ENCODE results near the gene MRPS34.
A peak's percentile ranks its signal among the peaks of the same experiment; 100 is the strongest.

The MRPS34 gene

GRCh38 chr16:1782408-1783264 lies 9.7 kb upstream of the MRPS34 start, which contains the start of the genes NUBP2 and SPSB3:
Gene NUBP2 (plus strand): TSS chr16:1782960. CDS start chr16:1783021, 61 bp downstream.
Gene SPSB3 (minus strand): TSS chr16:1782571. CDS start chr16:1781483, 1,088 bp downstream.
- DNase-seq (ENCODE audit: low read depth in 2 of 2): peak; percentile 96 to 99

DNA sequence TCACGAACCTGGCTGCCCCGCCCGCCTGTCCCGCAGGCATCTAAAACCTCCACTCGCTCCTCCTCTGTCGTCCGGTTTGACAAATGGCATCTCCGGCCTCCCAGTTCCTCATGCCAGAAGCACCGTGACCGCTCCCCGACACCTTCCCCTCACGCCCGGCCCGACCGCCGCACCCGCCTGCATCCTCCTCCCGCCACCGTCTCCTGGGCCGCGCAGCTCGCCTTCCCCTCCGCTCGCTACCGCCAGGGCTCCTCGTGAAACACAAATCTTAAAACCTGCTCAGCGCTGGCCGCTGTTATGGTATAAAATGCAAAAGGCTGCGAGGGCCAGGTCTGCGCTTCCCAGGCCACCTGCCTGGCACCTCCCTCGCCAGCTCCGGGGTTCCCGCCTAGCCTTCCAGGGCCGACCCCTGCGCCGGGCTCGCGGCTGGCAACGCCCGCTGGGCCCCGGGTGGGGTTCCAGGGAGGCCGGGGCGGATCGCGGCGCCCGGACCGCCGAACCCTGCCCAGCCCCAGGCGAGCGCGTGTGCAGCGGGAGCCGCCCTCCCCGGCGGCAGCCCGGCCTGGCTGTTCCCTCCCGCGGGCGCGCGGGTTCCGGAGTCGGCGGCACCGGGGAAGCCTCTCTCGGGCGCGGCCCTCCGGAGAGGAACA lies 8.9 kb upstream of the MRPS34 start:
- no peak for DNase-seq (ENCODE audit: low read depth in 2 of 2)

DNA sequence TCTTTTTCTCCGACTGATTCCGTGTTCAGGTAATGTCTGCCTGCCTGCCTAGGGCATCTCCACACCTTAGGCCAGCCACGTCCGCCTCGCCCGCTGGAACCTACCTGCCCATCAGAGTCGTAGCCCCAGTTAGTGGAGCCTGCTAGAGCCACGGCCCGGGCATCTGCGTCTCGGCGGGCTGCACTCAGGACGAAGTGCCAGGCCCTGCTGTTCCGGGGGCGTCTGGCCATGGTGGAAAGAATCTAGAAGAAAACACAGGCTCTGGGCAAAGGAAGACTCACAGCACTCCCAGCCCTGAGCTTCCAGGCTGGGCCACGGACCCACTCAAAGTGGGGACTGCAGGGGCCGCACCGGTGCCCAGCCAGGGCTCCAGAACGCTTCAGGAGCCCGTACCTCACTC lies 8.3 kb upstream of the MRPS34 start:
- DNase-seq (ENCODE audit: low read depth in 2 of 2): no peak

DNA sequence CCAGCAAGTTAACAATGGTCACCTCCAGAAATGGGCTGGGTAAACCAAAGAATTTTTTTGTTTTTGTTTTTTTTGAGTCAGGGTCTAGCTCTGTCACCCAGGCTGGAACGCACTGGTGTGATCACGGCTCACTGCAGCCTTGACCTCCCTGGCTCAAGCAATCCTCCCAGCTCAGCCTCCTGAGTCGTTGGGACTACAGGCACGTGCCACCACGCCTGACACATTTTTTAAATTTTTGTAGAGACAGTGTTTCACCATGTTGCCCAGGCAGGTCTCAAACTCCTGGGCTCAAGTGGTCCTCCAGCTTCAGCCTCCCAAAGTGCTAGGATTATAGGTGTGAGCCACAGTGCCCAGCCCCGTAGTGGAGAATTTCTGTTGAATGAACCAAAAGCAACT lies 7.7 kb upstream of the MRPS34 start:
- DNase-seq (ENCODE audit: low read depth in 2 of 2): no peak

DNA sequence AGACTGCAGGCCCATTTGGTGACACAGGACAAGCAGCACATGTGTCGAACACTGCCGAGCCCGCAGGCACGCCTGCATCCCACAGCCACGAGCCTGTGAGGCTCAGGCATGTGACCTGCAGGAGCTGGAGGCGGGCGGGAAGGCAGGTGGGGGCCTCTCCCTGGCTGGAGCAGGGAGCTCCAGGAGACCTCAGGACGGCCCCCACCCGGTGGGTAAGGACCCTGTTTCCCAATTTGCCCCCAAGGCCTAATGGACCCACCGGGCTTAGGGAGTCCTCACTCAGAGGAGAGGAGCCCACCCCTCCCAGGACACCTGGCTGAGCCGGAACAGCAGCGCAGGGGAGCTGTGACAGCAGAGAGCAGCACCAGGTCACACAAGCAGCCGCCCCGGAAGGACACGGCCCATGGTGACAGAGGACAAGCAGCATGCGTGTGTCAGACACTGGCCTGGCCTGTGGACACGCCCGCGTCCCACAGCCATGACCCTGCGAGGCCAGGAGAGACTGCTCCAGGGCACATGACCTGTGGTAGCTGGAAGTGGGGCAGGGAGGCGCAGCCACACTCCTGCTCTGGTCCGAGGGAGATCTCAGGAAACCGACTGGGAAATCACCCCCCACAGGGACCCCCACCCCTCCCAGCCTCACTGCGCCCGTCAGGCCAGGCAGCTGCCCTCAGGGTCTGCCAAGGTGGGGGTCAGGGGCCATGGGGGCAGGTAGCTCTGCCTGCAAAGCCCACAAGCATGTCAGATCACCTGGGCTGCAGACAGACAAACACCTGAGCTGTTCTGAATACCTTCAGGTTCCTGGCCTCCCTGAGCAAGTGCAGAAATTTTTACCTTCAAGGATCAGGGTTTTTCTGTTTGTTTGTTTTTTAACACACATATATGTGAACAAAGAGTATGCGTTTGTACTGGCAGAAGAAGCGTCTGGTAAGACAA lies 7.1 kb upstream of the MRPS34 start:
- no peak for DNase-seq (ENCODE audit: low read depth in 2 of 2)

GRCh38 chr16:1779234-1779701 lies 6.3 kb upstream of the MRPS34 start:
- DNase-seq (ENCODE audit: low read depth in 2 of 2): no peak

DNA sequence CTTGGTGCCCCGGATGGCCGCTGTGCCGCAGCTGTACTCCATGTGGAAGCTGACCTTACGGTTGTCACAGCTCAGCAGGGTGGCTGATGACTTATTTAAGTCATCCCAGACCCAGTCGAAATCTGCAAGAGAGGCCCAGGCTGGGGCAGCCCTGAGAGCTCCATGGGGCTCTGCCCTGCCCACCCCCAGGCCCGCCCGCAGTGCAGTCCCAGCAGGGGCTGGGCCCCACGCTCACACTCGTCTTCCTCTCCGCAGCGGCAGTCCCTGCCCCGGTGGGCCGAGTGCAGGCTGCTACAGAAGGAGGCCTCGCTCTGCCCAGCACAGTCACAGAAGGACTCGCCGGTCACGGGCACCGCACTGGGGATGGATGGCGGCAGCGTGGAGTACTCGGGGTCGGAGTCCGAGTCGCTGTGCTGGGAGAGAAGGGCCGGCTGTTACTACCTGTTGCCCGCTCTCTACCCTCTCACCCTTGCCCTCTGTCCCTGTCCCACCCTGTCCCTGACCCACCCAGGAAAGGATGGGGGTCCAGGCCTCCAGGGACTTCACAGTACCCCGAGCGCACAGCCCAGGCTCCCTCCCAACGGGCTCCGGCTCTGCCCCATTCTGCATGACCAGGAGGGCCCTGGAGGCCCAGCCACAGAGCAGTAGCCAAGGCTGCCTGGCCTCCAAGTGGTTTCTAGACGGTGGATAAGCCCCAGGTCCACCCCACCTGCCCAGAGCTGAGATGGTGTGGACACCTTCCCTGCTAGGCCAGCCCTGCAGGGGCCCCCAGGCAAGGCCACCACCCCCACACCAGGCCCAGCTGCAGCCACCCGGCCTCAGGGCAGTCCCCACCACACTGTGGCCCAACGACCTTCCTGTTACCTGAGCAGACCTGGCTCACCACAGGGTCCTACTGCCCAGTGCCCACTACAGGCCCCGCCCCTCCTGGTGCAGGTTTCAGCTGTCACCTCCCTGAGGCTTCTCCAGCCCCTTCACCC lies 5.6 kb upstream of the MRPS34 start:
- no peak for DNase-seq (ENCODE audit: low read depth in 2 of 2)

DNA sequence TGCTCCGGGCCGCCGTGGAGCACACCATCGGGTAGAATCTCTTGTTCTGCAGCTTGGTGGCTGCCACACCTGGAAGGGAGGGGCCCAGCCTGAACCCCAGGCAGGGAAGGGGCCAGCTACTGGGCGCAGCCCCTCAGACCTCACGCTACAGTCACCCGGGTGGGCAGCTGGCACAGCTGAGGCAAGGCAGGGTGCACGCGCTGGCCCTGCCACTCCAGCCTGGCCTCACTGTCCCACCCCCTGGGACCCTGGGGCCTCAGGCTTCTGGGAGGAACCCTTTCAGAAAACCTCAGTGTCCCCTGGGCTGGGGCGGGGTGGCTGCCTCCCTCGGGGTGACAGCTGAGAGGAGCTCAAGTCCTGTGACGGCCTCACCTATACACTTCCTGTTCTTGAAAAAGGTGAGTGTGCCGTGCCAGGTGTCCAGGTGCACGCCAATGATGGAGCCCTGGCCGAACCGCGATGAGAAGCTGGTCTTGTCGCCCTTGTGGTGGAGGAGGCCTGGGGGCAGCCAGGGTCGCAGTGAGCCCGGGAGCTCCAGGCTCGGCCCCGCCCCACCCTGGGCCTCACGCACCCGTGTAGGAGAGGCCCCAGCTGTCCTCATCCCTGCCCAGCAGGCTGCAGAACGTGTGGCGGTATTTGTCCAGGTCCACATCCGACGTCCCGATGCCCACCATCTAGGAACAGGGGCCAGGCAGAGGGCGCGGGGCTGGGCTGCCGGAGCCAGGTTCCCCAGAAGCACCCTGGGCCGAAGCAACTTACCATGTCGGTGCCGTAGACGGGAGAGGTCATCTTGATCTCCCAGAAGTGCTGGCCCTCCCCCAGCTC lies 4.7 kb upstream of the MRPS34 start:
- no peak for DNase-seq (ENCODE audit: low read depth in 2 of 2)

- no peak for DNase-seq (ENCODE audit: low read depth in 2 of 2)
These were observed 4.0 kb upstream of the MRPS34 start for GRCh38 chr16:1776991-1777374.

DNA sequence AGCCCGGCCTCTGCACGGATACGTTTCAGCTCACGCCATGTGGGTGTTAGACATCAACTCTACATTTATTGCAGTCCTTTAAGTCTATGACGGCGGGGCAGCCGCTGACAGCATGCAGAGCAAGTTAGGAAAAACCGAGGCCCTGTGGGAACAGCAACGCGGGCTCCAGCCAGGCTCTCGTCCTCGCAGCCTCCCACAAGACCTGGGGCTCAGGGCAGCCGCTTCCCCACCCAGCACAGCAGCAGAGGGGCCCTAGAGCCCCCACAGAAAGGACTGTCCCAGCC lies 3.7 kb upstream of the MRPS34 start:
- no peak for DNase-seq (ENCODE audit: low read depth in 2 of 2)

DNA sequence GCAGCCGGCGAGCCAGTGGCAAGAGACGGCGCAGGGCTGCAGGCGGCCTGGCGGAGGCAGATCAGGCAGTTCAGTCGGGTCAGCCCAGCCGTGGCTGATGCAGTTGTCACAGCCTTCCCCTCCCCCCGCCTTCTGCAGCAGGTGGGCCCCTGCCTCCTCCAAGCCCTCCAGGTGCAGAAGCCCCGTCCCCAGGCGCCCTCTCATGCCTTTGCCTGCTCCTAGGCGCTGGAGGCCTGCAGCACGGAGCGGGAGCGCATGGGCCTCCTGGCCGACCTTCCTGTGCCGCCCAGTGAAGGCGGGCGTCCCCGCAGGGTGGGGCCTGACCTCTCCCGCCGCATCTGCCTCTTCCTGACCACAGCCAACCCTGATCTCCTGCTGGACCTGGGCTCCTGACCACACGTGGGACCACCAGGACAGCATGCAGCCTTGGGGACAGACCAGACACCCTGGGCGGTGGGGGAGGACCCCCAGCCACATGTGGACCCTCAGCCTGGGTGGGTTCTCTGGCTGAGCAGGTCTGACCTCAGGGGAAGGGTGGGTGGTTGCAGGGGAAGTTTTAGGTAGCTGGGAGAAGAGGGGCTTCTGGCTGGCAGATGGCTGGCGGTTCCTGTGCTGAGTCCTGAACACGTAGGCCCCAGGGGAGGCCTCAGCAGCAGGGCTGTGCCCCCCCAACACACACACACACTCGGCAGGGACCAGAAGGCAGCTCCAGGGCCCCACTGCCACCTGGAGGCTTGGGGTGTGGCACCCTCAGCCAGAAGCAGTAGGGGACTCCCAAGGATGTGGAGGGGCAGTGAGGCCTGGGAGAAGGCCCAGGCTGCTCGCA lies 3.1 kb upstream of the MRPS34 start:
- no peak for DNase-seq (ENCODE audit: low read depth in 2 of 2)

GRCh38 chr16:1775006-1775845 lies 2.3 kb upstream of the MRPS34 start:
- no peak for DNase-seq (ENCODE audit: low read depth in 2 of 2)

GRCh38 chr16:1774448-1774780 lies 1.5 kb upstream of the MRPS34 start:
- DNase-seq (ENCODE audit: low read depth in 2 of 2): no peak

DNA sequence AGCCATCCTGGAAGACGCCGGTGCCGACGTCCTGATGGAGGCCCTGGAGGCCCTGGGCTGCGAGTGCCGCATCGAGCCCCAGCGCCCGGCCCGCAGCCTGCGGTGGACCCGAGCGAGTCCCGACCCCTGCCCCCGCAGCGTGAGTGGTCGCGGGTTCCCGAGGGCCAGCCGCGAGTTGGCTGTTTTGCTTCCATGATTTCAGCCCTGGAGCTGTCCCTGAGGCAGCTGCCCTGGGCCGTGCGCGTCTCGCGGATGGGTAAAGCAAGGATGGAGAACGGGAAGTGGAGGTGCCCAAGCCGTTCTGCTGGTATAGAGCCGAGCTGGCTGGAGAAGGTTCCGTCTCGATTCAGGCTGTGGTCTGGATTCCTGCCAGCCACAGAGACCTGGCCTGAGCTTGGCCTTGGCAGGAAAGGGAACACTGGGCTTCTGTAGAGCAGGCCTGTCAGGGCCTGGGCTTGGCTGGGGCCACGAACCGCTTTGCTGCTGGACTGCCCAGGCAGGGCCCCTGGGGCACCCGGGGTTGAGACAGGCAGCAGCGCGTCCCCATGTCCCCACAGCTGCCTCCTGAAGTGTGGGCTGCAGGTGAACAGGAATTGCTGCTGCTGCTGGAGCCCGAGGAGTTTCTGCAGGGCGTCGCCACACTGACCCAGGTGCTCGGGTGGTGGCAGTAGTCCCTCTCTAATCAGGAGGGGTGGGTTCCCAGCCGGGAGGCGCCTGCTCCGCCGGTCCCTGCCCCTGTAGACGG lies 941 bp upstream of the MRPS34 start:
- no peak for DNase-seq (ENCODE audit: low read depth in 2 of 2)

DNA sequence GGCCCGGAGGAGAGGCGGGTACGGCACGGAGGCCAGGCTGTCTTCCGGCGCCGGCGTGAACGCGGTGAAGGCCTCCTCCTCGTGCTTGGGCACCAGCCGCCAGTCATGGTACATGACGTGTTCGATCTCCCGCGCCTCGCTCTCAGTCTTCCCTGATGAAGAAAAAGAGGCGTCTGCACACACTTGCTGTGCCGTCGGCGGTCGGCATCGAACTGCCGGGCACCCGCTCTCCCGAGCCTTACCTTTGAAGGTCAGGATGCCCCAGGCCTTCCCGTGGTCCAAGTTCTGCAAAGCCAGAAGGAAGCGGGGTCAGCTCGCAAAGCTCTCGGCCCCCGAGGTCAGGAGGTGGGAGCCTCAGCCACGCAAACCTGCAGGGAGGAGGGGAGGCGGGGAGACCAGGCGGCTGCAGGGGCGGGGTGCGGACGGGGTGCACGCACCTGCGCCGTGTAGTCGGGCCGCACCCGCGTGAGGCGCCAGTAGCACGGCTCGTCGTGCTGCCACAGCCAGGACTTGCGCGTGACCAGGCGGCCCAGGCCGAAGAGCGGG lies 499 bp downstream of the MRPS34 start, which contains the start of gene EME2:
EME2 (plus strand) TSS at position 449 of the 546 bp plus-strand sequence. CDS start 418 bp downstream, outside the sequence.
- DNase-seq (ENCODE audit: low read depth in 2 of 2): peak; percentile 25 to 41

DNA sequence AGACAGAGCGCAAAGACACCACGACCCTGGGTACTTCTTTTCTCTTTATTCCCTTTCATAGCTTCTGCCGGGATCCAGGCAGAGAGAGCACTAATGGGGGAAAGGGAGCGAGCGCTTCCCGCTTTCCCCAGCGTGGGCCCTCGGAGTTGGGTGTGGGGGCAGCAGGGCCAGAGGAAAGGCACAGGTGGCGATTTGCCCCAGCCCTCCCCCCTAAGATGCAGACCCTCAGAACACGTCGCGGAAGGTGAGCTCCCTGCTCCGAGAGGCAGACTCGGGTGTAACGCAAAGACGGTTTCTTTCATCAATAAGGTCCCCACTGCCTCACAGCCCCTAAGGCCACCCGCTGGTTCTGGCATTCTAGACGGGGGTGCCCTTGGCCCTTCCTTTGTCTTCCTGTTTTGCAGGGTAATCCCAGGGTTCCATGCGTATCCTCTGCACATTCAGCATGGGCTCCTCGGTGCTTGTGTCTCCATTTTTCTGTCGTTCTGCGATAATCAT lies 1.0 kb downstream of the MRPS34 start:
- no peak for DNase-seq (ENCODE audit: low read depth in 2 of 2)
